ENCODE data around the gene CUL9. TPM values are rescaled to one million over a fixed set of nuclear protein-coding genes. Genes with fewer than 3 reads are reported as not detected.
A peak's percentile ranks its signal among the peaks of the same experiment; 100 is the strongest.

CUL9 gene
- total and polyA plus RNA-seq, 2 donors from 2014 or later, result 34.7 to 47.3 TPM

DNA sequence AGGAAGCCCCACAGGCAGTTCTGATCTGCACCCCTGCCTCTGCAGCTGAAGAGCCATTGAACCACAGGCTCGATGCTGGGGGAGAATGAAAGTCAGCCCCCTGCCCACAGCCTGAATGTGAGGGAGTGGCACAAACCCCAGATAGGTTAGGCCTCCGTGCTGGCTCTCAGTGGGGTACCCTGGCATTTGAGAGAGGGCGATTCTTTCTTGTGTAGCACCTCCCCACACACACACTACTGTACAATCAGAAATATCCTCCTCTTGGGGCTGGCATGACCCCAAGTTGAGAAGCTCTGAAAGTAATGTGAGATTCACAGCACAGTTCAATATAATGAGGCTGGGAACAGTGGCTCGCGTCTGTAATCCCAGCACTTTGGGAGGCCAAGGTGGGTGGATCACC lies 79.2 kb downstream of the CUL9 start:
- no peak for FAIRE-seq
- intact Hi-C loops (cut with DNase I), result loop anchor here (10.0 kb wide), 1 partner anchor 74 kb away; no protein-coding TSS in a partner anchor
- Histone ChIP-seq H3K27ac (ENCODE audit: low read depth in 2 of 2, low read length in 2 of 2) (no peak overlapping the region), H3K36me3 (ENCODE audit: control insufficient read depth in 2 of 3, insufficient read depth in 3 of 3, low read length in 3 of 3) (no peaks in the 10 kb centered on the region), H3K9ac (ENCODE audit: low read length in 3 of 3) (no peak overlapping the region), H3K27me3 (ENCODE audit: control insufficient read depth, insufficient read depth, low read length) (no peaks in the 10 kb centered on the region), H3K4me1 (ENCODE audit: control insufficient read depth in 2 of 3, insufficient read depth in 2 of 3, low read depth in 1 of 3, low read length in 3 of 3) (no peaks in the 10 kb centered on the region), H3K4me3 (ENCODE audit: low read length in 3 of 3) (no peak overlapping the region), H3K9me3 (ENCODE audit: control insufficient read depth in 2 of 3, insufficient read depth in 1 of 3, low read length in 3 of 3) (no peaks in the 10 kb centered on the region)
- TF ChIP-seq, protein P1, sequence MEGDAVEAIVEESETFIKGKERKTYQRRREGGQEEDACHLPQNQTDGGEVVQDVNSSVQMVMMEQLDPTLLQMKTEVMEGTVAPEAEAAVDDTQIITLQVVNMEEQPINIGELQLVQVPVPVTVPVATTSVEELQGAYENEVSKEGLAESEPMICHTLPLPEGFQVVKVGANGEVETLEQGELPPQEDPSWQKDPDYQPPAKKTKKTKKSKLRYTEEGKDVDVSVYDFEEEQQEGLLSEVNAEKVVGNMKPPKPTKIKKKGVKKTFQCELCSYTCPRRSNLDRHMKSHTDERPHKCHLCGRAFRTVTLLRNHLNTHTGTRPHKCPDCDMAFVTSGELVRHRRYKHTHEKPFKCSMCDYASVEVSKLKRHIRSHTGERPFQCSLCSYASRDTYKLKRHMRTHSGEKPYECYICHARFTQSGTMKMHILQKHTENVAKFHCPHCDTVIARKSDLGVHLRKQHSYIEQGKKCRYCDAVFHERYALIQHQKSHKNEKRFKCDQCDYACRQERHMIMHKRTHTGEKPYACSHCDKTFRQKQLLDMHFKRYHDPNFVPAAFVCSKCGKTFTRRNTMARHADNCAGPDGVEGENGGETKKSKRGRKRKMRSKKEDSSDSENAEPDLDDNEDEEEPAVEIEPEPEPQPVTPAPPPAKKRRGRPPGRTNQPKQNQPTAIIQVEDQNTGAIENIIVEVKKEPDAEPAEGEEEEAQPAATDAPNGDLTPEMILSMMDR (IDR thresholded peaks at IDR 0.05; ENCODE audit: borderline replicate concordance, extremely low read depth, insufficient read depth), result no peak
- peak in 1 of 5 donors; percentile 43 for DNase-seq

DNA sequence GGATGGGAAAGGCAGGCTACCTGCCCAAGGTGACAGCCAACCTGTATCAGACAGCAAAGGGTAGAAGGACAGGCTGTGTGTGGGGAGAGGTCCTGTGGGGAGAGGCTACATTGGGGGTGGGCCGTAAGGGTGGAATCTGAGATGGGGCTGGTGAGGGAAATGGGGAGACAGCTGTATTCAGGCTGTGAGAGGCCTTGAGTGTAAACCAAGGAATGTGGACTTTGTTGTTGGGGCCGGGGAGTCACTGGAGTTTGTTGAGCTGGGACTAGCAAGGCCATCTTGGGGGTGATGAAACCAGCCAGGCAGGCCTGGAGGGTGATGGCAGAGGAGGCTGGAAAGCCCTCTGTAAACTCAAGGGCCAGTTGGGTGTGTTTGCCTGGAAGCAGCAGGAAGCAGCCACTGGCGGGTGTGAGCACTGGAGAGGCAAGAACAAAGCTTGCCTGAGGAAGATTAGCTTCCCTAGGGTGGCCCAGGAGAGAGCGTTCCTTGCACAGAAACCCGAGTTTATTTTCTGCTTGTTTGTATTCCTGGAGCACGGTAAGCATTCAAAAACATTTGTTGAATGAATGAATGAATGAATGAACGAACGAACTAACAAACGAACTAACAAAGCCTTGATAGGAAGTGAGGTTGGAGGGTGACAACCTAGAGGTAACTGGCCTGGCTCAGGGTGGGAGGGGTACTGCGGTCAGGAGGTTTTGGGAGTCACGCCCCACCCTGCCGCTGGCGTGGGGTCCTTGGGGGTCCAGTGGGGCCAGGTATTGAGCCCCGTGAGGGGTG lies 80.2 kb downstream of the CUL9 start:
- Histone ChIP-seq H3K4me3 (ENCODE audit: low read length in 3 of 3) (no peak overlapping the region), H3K9ac (ENCODE audit: low read length in 3 of 3) (no peak overlapping the region), H3K36me3 (ENCODE audit: control insufficient read depth in 2 of 3, insufficient read depth in 3 of 3, low read length in 3 of 3) (no peaks in the 10 kb centered on the region), H3K9me3 (ENCODE audit: control insufficient read depth in 2 of 3, insufficient read depth in 1 of 3, low read length in 3 of 3) (no peaks in the 10 kb centered on the region), H3K4me1 (ENCODE audit: control insufficient read depth in 2 of 3, insufficient read depth in 2 of 3, low read depth in 1 of 3, low read length in 3 of 3) (no peaks in the 10 kb centered on the region), H3K27ac (ENCODE audit: low read depth in 2 of 2, low read length in 2 of 2) (no peak overlapping the region), H3K27me3 (ENCODE audit: control insufficient read depth, insufficient read depth, low read length) (no peaks in the 10 kb centered on the region)
- TF ChIP-seq, protein P1 (IDR thresholded peaks at IDR 0.05; ENCODE audit: borderline replicate concordance, extremely low read depth, insufficient read depth), result no peak
- no peak for DNase-seq
- FAIRE-seq, result no peak
- intact Hi-C loops (cut with DNase I), result loop anchor here (10.0 kb wide), 1 partner anchor 73 kb away; no protein-coding TSS in a partner anchor

DNA sequence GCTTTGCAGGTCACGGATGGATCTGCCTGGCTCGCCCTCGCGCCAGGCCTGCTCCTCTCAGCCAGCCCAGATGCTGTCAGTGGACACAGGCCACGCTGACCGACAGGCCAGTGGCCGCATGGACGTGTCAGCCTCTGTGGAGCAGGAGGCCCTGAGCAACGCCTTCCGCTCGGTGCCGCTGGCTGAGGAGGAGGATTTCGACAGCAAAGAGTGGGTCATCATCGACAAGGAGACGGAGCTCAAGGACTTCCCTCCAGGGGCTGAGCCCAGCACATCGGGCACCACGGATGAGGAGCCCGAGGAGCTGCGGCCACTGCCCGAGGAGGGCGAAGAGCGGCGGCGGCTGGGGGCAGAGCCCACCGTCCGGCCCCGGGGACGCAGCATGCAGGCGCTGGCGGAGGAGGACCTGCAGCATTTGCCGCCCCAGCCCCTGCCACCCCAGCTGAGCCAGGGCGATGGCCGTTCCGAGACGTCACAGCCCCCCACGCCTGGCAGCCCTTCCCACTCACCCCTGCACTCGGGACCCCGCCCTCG lies 80.9 kb downstream of the CUL9 start:
- no peak for FAIRE-seq
- no peak overlapping the region for H3K9ac ChIP-seq (ENCODE audit: low read length in 3 of 3)
- intact Hi-C loops (cut with DNase I), result loop anchor here (10.0 kb wide), 1 partner anchor 72 kb away; no protein-coding TSS in a partner anchor
- TF ChIP-seq, protein P1 (IDR thresholded peaks at IDR 0.05; ENCODE audit: borderline replicate concordance, extremely low read depth, insufficient read depth), result no peak
- H3K27ac ChIP-seq (ENCODE audit: low read depth in 2 of 2, low read length in 2 of 2), result no peak overlapping the region
- peaks cover 0 to 2% (median under 1%) of the 10 kb centered on the region in 3 donors for H3K4me1 ChIP-seq (ENCODE audit: control insufficient read depth in 2 of 3, insufficient read depth in 2 of 3, low read depth in 1 of 3, low read length in 3 of 3)
- H3K4me3 ChIP-seq (ENCODE audit: low read length in 3 of 3), result no peak overlapping the region
- H3K9me3 ChIP-seq (ENCODE audit: control insufficient read depth in 2 of 3, insufficient read depth in 1 of 3, low read length in 3 of 3), result no peaks in the 10 kb centered on the region
- H3K27me3 ChIP-seq (ENCODE audit: control insufficient read depth, insufficient read depth, low read length), result no peaks in the 10 kb centered on the region
- no peak for DNase-seq
- H3K36me3 ChIP-seq (ENCODE audit: control insufficient read depth in 2 of 3, insufficient read depth in 3 of 3, low read length in 3 of 3), result no peaks in the 10 kb centered on the region

Measured in kidney (tissue), 14 donors.